ENCODE data around the gene BMP7. TPM values are rescaled to one million over a fixed set of nuclear protein-coding genes. Genes with fewer than 3 reads are reported as not detected.
"Not testable (repeated sequence)": the region's sequence is repeated elsewhere in the genome, so short reads cannot be mapped to it uniquely, and the experiment has no call there.

The BMP7 gene
- total RNA-seq, 1 experiment from 2014 or later = 7.5 TPM

DNA sequence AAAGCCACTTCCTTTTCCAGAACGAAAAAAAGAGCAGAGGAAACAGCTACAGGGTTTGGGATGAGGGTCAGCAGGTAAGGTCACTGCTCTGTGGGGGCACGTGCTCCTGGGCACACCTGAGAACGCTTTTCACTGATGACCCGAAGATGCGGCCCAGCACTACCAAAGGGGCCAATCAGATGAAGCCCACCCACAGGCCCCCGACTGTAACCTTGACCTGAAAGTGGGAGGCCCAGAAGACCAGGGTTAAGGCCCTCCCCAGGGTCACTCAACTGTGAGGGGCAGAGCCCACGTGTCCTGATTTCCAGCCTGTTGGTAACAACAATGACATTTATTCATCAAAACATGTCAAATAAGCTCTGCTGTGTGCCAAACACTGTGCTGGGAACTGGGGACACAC lies 108.0 kb downstream of the BMP7 start:
- Histone ChIP-seq H3K36me3 (ENCODE audit: insufficient read depth, low read length, poor library complexity, severe bottlenecking) (no peaks in the 10 kb centered on the region), H3K4me1 (ENCODE audit: insufficient read depth, low read length, poor library complexity, severe bottlenecking) (no peaks in the 10 kb centered on the region), H3K9me3 (ENCODE audit: low read depth, low read length, poor library complexity, severe bottlenecking) (no peaks in the 10 kb centered on the region), H3K27ac (ENCODE audit: low read depth, low read length, poor library complexity, severe bottlenecking) (no peak overlapping the region), H3K27me3 (replicated peaks; ENCODE audit: insufficient read depth, low read depth, low read length, poor library complexity) (no peaks in the 10 kb centered on the region), H3K4me3 (ENCODE audit: low read depth, low read length, poor library complexity, severe bottlenecking) (no peak overlapping the region)
- DNase-seq (ENCODE audit: low spot score) = no peak
- TF ChIP-seq, protein P1, sequence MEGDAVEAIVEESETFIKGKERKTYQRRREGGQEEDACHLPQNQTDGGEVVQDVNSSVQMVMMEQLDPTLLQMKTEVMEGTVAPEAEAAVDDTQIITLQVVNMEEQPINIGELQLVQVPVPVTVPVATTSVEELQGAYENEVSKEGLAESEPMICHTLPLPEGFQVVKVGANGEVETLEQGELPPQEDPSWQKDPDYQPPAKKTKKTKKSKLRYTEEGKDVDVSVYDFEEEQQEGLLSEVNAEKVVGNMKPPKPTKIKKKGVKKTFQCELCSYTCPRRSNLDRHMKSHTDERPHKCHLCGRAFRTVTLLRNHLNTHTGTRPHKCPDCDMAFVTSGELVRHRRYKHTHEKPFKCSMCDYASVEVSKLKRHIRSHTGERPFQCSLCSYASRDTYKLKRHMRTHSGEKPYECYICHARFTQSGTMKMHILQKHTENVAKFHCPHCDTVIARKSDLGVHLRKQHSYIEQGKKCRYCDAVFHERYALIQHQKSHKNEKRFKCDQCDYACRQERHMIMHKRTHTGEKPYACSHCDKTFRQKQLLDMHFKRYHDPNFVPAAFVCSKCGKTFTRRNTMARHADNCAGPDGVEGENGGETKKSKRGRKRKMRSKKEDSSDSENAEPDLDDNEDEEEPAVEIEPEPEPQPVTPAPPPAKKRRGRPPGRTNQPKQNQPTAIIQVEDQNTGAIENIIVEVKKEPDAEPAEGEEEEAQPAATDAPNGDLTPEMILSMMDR (conservative IDR thresholded peaks at IDR 0.05; ENCODE audit: low read depth, low read length) = no peak
- TF ChIP-seq EZH2 (IDR thresholded peaks at IDR 0.05; ENCODE audit: borderline replicate concordance, low read depth, low read length, poor library complexity, severe bottlenecking) = no peak
- intact Hi-C loops (cut with micrococcal nuclease; ENCODE audit: unreplicated experiment) = no loop called here
- ChIA-PET POLR2A (ENCODE audit: low non-redundant PET) (no interaction called here), CTCF (no interaction called here)
- BruUV-seq (replicated peaks) = no TSS peak

- CTCF ChIA-PET; DNase-seq (ENCODE audit: low spot score); H3K36me3 ChIP-seq (ENCODE audit: insufficient read depth, low read length, poor library complexity, severe bottlenecking); H3K9me3 ChIP-seq (ENCODE audit: low read depth, low read length, poor library complexity, severe bottlenecking); H3K27me3 ChIP-seq (replicated peaks; ENCODE audit: insufficient read depth, low read depth, low read length, poor library complexity); POLR2A ChIA-PET (ENCODE audit: low non-redundant PET); H3K4me1 ChIP-seq (ENCODE audit: insufficient read depth, low read length, poor library complexity, severe bottlenecking); H3K4me3 ChIP-seq (ENCODE audit: low read depth, low read length, poor library complexity, severe bottlenecking); BruUV-seq (replicated peaks); H3K27ac ChIP-seq (ENCODE audit: low read depth, low read length, poor library complexity, severe bottlenecking); intact Hi-C loops (cut with micrococcal nuclease; ENCODE audit: unreplicated experiment): not testable (repeated sequence)
Measured at GRCh38 chr20:57157787-57158186, 108.7 kb downstream of the BMP7 start.

DNA sequence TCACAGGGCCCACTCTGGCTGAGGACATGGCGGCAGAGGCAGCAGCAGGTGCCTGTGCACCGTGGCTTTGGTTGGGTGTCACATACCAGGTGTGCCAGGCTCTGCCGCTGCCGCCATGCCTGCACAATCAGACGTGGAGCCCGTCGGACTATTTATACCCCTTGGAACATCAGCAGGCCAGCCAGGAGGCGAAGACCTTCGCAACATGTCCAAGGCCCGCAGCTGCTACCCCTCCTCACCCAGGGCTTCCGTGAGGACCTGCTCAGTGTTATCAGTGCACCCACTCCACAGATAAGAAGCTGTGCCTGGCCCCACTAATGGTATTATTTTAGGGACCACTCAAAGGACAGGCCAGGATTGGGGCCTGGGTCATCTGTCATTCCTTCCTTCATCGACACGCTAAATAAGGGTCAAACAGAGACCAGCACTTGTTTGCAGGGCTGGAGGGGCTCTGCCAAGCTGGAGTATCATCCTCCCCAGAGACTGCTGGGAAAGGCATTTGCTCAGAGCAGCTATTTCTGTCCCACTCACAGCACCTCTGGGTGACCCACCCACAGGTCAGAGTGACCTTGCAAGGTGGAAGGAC lies 109.2 kb downstream of the BMP7 start:
- Histone ChIP-seq H3K4me3 (ENCODE audit: low read depth, low read length, poor library complexity, severe bottlenecking) (no peak overlapping the region), H3K36me3 (ENCODE audit: insufficient read depth, low read length, poor library complexity, severe bottlenecking) (no peaks in the 10 kb centered on the region), H3K4me1 (ENCODE audit: insufficient read depth, low read length, poor library complexity, severe bottlenecking) (no peaks in the 10 kb centered on the region), H3K27ac (ENCODE audit: low read depth, low read length, poor library complexity, severe bottlenecking) (no peak overlapping the region), H3K9me3 (ENCODE audit: low read depth, low read length, poor library complexity, severe bottlenecking) (no peaks in the 10 kb centered on the region), H3K27me3 (replicated peaks; ENCODE audit: insufficient read depth, low read depth, low read length, poor library complexity) (no peaks in the 10 kb centered on the region)
- ChIA-PET CTCF (no interaction called here), POLR2A (ENCODE audit: low non-redundant PET) (no interaction called here)
- intact Hi-C loops (cut with micrococcal nuclease; ENCODE audit: unreplicated experiment) = no loop called here
- no TSS peak for BruUV-seq (replicated peaks)
- no peak for TF ChIP-seq EZH2 (IDR thresholded peaks at IDR 0.05; ENCODE audit: borderline replicate concordance, low read depth, low read length, poor library complexity, severe bottlenecking)
- TF ChIP-seq, protein P1 (conservative IDR thresholded peaks at IDR 0.05; ENCODE audit: low read depth, low read length) = no peak
- no peak for DNase-seq (ENCODE audit: low spot score)

DNA sequence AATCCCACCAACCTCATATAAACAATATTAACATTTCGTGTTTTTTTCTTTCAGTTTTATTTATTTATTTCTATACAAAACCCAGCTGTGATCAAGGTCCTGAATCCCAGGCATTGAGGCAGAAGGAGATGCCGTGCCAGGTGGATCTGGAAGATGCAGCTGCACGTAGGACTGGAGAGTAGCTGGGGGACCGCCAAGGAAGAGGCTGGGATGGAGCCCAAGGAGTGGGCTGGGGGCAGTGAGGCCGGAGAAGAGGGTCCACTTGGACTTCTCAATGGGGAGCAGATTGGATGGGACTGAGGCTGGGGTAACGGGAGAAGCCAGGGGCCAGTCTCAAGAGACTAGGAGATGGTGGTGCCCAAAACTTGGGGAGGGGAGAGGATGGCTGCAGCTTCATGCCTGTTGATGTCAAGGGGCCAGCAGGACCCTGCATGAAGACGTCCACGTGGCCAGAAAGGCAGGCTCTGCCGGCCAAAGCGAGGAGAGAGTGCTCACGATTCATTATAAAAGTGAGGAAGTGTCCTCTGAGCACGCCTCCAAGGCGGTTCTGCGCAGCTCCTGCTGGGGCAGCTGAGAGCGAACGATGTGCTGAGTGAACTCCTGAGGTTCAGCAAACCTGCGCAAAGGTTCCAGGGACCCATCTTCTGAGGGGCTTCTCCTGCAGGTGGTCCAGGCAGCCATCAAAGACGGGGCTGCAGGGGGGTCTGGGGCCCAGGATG lies 110.3 kb downstream of the BMP7 start:
- ChIA-PET CTCF (no interaction called here), POLR2A (ENCODE audit: low non-redundant PET) (no interaction called here)
- DNase-seq (ENCODE audit: low spot score) = no peak
- H3K27ac ChIP-seq (ENCODE audit: low read depth, low read length, poor library complexity, severe bottlenecking) = no peak overlapping the region
- no peaks in the 10 kb centered on the region for H3K4me1 ChIP-seq (ENCODE audit: insufficient read depth, low read length, poor library complexity, severe bottlenecking)
- no peak overlapping the region for H3K4me3 ChIP-seq (ENCODE audit: low read depth, low read length, poor library complexity, severe bottlenecking)
- no TSS peak for BruUV-seq (replicated peaks)
- H3K36me3 ChIP-seq (ENCODE audit: insufficient read depth, low read length, poor library complexity, severe bottlenecking) = no peaks in the 10 kb centered on the region
- intact Hi-C loops (cut with micrococcal nuclease; ENCODE audit: unreplicated experiment) = no loop called here
- H3K9me3 ChIP-seq (ENCODE audit: low read depth, low read length, poor library complexity, severe bottlenecking) = no peaks in the 10 kb centered on the region
- no peaks in the 10 kb centered on the region for H3K27me3 ChIP-seq (replicated peaks; ENCODE audit: insufficient read depth, low read depth, low read length, poor library complexity)
- TF ChIP-seq, protein P1 (conservative IDR thresholded peaks at IDR 0.05; ENCODE audit: low read depth, low read length) = no peak
- TF ChIP-seq EZH2 (IDR thresholded peaks at IDR 0.05; ENCODE audit: borderline replicate concordance, low read depth, low read length, poor library complexity, severe bottlenecking) = no peak

Data from A673 (cell line).